H1 (cell line): Measurements from ENCODE around the gene C12orf76. TPM values are rescaled to one million over a fixed set of nuclear protein-coding genes. Genes with fewer than 3 reads are reported as not detected.

Experiments used
- CTCF ChIA-PET: fragments of 300-600 bp; sonication (Branson Sonifier 250); formaldehyde crosslinking; loops from one replicate; lab custom pipeline; 2021; ENCODE audit not compliant: partially characterized antibody; lab: Charles Lee
- POLR2A ChIA-PET: fragments of 300-600 bp; sonication (Branson Sonifier 250); formaldehyde crosslinking; loops from one replicate; lab custom pipeline; 2021; ENCODE audit warnings: inconsistent platforms; ENCODE audit not compliant: partially characterized antibody; lab: Charles Lee
- DNase-seq, 2 experiments: peaks; one replicate each; pipeline versions ENCODE4 v3.0.0 to v3.0.0-alpha.2; 2010 to 2022; ENCODE audit warnings: low spot score in 2 of 2, low read depth in 1 of 2, mixed read lengths in 1 of 2
- FAIRE-seq: peaks from 2 replicates; lab custom pipeline; 2011; peaks lifted over from hg19 to GRCh38; lab: Jason Lieb, UNC
- H2AFZ ChIP-seq: 2 replicates; pipeline ENCODE4 v1.8.1; 2012; ENCODE audit warnings: low read length, inconsistent platforms
- H2AK5ac ChIP-seq: 2 replicates; pipeline ENCODE4 v1.6.1; 2013; ENCODE audit warnings: low read depth, low read length
- H2BK120ac ChIP-seq: replicated peaks from 2 replicates; pipeline ENCODE3; 2013; ENCODE audit warnings: low read depth, low read length, inconsistent platforms
- H2BK12ac ChIP-seq: 2 replicates; pipeline ENCODE4 v1.6.1; 2013; ENCODE audit warnings: low read depth, low read length
- H2BK15ac ChIP-seq: 2 replicates; pipeline ENCODE4 v1.6.1; 2013; ENCODE audit warnings: low read length
- H2BK20ac ChIP-seq: 2 replicates; pipeline ENCODE4 v1.6.1; 2013; ENCODE audit warnings: low read length
- H2BK5ac ChIP-seq: 2 replicates; pipeline ENCODE4 v1.6.1; 2013; ENCODE audit warnings: low read depth, low read length
- H3K14ac ChIP-seq: 2 replicates; pipeline ENCODE4 v1.6.1; 2013; ENCODE audit warnings: inconsistent platforms; ENCODE audit not compliant: insufficient read length
- H3K18ac ChIP-seq: 2 replicates; pipeline ENCODE4 v1.6.1; 2013; ENCODE audit warnings: low read length; ENCODE audit errors: extremely low read depth
- H3K23ac ChIP-seq: 2 replicates; pipeline ENCODE4 v1.6.1; 2013; ENCODE audit warnings: inconsistent platforms; ENCODE audit not compliant: insufficient read length
- H3K23me2 ChIP-seq: 2 replicates; pipeline ENCODE4 v1.6.1; 2013; ENCODE audit warnings: low read depth, low read length
- H3K27ac ChIP-seq: 2 replicates; pipeline ENCODE4 v1.6.1; 2011; ENCODE audit warnings: low read depth, low read length, inconsistent platforms
- H3K27me3 ChIP-seq, 4 experiments: replicated peaks in 1 of 4; 1 replicate in 1 of 4; 2 replicates in 3 of 4; pipeline versions ENCODE4 v1.6.1 to v1.8.1; 2011 to 2013; ENCODE audit warnings: low read length in 3 of 4, mild to moderate bottlenecking in 3 of 4, inconsistent platforms in 2 of 4, mixed read lengths in 2 of 4, moderate library complexity in 1 of 4; ENCODE audit not compliant: control insufficient read depth in 3 of 4, insufficient read depth in 3 of 4; ENCODE audit errors: extremely low read depth in 1 of 4
- H3K36me3 ChIP-seq, 4 experiments: 2 replicates each; pipeline versions ENCODE4 v1.6.1 to v1.8.1; 2011 to 2013; ENCODE audit warnings: mild to moderate bottlenecking in 4 of 4, low read length in 3 of 4, moderate library complexity in 2 of 4, control low read depth in 1 of 4, inconsistent platforms in 1 of 4; ENCODE audit not compliant: insufficient read depth in 4 of 4, control insufficient read depth in 2 of 4
- H3K4ac ChIP-seq: replicated peaks from 2 replicates; pipeline ENCODE3; 2013; ENCODE audit warnings: low read length, low read depth, mixed read lengths, inconsistent platforms; ENCODE audit not compliant: insufficient read length
- H3K4me1 ChIP-seq, 4 experiments: replicated peaks in 1 of 4; 1 replicate in 1 of 4; 2 replicates in 3 of 4; pipeline versions ENCODE4 v1.6.1 to v1.8.1; 2011 to 2013; ENCODE audit warnings: low read length in 3 of 4, inconsistent platforms in 2 of 4, mixed read lengths in 1 of 4; ENCODE audit not compliant: insufficient read depth in 4 of 4, control insufficient read depth in 3 of 4
- H3K4me2 ChIP-seq, 2 experiments: 2 replicates each; pipeline versions ENCODE4 v1.6.1 to v1.8.1; 2011 to 2013; ENCODE audit warnings: low read depth in 2 of 2, low read length in 2 of 2, control low read depth in 1 of 2, inconsistent platforms in 1 of 2, mild to moderate bottlenecking in 1 of 2; ENCODE audit not compliant: insufficient read depth in 1 of 2
- H3K4me3 ChIP-seq, 4 experiments: fragments of 200-600, 300-600 bp in 1 of 4; sonication (generic), shearing (Covaris generic), sonication (Bioruptor Twin) in 1 of 4; 2 replicates each; pipeline versions ENCODE4 v1.5.1 to v1.8.1; 2011 to 2016; ENCODE audit warnings: low read length in 4 of 4, low read depth in 3 of 4, control low read depth in 2 of 4, inconsistent platforms in 2 of 4, mild to moderate bottlenecking in 2 of 4, mixed read lengths in 1 of 4, moderate library complexity in 1 of 4; ENCODE audit not compliant: insufficient read depth in 2 of 4; ENCODE audit errors: extremely low read depth in 1 of 4
- H3K56ac ChIP-seq: replicated peaks from 2 replicates; pipeline ENCODE3; 2013; ENCODE audit warnings: low read depth, mild to moderate bottlenecking, mixed read lengths, low read length, inconsistent platforms; ENCODE audit not compliant: insufficient read length
- H3K79me1 ChIP-seq: 2 replicates; pipeline ENCODE4 v1.6.1; 2013; ENCODE audit warnings: low read depth, low read length, control low read depth
- H3K79me2 ChIP-seq, 2 experiments: 2 replicates each; pipeline versions ENCODE4 v1.6.1 to v1.8.1; 2012 to 2013; ENCODE audit warnings: low read length in 2 of 2, mild to moderate bottlenecking in 2 of 2, inconsistent platforms in 1 of 2; ENCODE audit not compliant: insufficient read depth in 2 of 2, control insufficient read depth in 1 of 2
- H3K9ac ChIP-seq, 4 experiments: replicated peaks in 1 of 4; 1 replicate in 1 of 4; 2 replicates in 3 of 4; pipeline versions ENCODE4 v1.6.1 to v1.8.1; 2011 to 2013; ENCODE audit warnings: low read depth in 3 of 4, low read length in 3 of 4, control low read depth in 2 of 4, mild to moderate bottlenecking in 2 of 4, moderate library complexity in 2 of 4, inconsistent platforms in 1 of 4; ENCODE audit errors: extremely low read depth in 1 of 4
- H3K9me3 ChIP-seq, 2 experiments: 2 replicates each; pipeline versions ENCODE4 v1.6.1 to v1.8.1; 2012 to 2013; ENCODE audit warnings: mild to moderate bottlenecking in 2 of 2, moderate library complexity in 2 of 2, control low read depth in 1 of 2, inconsistent platforms in 1 of 2, low read depth in 1 of 2, low read length in 1 of 2, mixed read lengths in 1 of 2; ENCODE audit not compliant: insufficient read depth in 2 of 2
- H4K20me1 ChIP-seq, 2 experiments: replicated peaks in 1 of 2; 2 replicates each; pipeline versions ENCODE3 to v1.8.1; 2011 to 2013; ENCODE audit warnings: inconsistent platforms in 2 of 2, low read length in 2 of 2, mild to moderate bottlenecking in 1 of 2; ENCODE audit not compliant: insufficient read depth in 2 of 2, control insufficient read depth in 1 of 2
- H4K5ac ChIP-seq: 2 replicates; pipeline ENCODE4 v1.6.1; 2013; ENCODE audit warnings: low read length, low read depth, mixed read lengths, inconsistent platforms; ENCODE audit not compliant: insufficient read length
- H4K8ac ChIP-seq: 2 replicates; pipeline ENCODE4 v1.8.0; 2013; ENCODE audit warnings: mild to moderate bottlenecking, moderate library complexity, low read length, inconsistent platforms; ENCODE audit not compliant: insufficient read depth; ENCODE audit errors: extremely low read depth
- H4K91ac ChIP-seq: replicated peaks from 2 replicates; pipeline ENCODE3; 2013; ENCODE audit warnings: low read length, mixed read lengths, inconsistent platforms; ENCODE audit not compliant: insufficient read length
- E2F6 ChIP-seq: IDR thresholded peaks from 2 replicates; pipeline ENCODE4 v1.6.1; 2012; ENCODE audit warnings: inconsistent platforms
- MAX ChIP-seq: IDR thresholded peaks from 2 replicates; pipeline ENCODE4 v1.6.1; 2012; ENCODE audit warnings: inconsistent platforms
- WGBS, 2 experiments: shearing (Covaris generic) in 1 of 2; methylation state at CpG; one replicate each; pipeline versions ENCODE4 v1.1.6 to v1.1.7; 2013 to 2015; ENCODE audit warnings: low lambda C conversion rate in 2 of 2, mixed read lengths in 2 of 2, inconsistent platforms in 1 of 2, low coverage in 1 of 2, missing lambda C conversion rate in 1 of 2; ENCODE audit not compliant: insufficient replicate concordance in 2 of 2, insufficient coverage in 1 of 2, insufficient read length in 1 of 2; ENCODE audit errors: extremely low coverage in 1 of 2, missing lambda C conversion rate in 1 of 2; 5-methylcytosine and 5-hydroxymethylcytosine counted together
- polyA plus RNA-seq, 7 experiments: library from polyadenylated mRNA; depleted of rRNA in 3 of 7; stranded (reverse) in 5 of 7; unstranded in 2 of 7; fragments of >200 nt in 5 of 7; fragments of 200-250 nt in 2 of 7; gene quantifications; 1 replicate in 5 of 7; 2 replicates in 1 of 7; 4 replicates in 1 of 7; pipeline versions ENCODE4 v1.2.1 to v1.2.3, GENCODE V29; 2011 to 2013; ENCODE audit warnings: missing spikeins in 2 of 7, mixed read lengths in 2 of 7
- total RNA-seq: library from RNA; stranded (reverse); fragmentation: NEBNext Ultra II Directional; extraction: Animal tissue kit (Norgen Biotek cat#: 25700); gene quantifications from 2 replicates; pipeline ENCODE4 v1.2.1, GENCODE V29; 2021

The C12orf76 gene
- total and polyA plus RNA-seq, 2 of the 8 experiments (the other 6 are each of a cell fraction or from before 2014, with no cell fraction given): 14.4 to 18.6 TPM

DNA sequence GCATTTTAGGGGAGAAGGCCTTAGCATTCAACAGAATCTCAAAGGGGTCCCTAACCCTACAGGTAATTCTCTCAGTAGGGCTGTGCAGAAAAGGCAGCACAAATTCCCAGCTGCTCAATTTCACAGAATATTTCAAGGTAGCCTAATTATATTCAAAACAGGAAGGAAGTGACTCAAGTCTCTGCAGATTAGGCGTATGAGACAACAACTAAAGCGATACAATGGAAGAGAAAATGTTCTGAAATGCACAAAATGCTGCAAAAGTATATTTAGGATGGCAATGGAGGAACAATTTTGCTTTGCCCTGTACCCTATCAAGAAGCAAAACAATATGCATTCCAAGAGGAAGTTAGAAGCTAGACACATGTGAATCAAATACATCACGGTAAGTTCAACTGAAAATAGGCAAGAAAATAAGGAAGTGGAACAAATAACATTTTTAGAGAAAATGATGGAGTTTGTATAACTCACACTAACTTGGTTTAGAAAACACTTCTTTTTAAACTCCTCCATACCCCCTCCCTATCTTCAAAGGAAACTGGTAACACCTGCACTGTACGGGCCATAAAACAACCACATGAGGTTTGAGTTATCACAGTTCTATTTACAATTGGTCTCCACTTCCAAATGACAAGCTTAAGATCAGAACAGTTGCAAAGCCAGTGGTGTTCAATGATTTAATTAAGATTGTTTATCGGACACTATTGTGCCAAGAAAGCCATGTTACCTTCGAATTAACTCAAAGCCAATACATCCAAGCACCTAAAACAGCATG is 53.7 kb downstream of the C12orf76 start:
- H3K56ac ChIP-seq: no peak overlapping the region
- DNase-seq (no peak), FAIRE-seq (no peak)
- H3K27ac ChIP-seq: no peak overlapping the region
- H2AK5ac ChIP-seq: no peak overlapping the region
- H3K27me3 ChIP-seq: no peaks in the 10 kb centered on the region
- peak overlapping the region in 2 of 4 experiments; percentile 81 to 83; a peak in 3 of 8 replicates for H3K4me3 ChIP-seq
- H3K4ac ChIP-seq: no peak overlapping the region
- no peak overlapping the region for H3K23ac ChIP-seq
- no peak overlapping the region for H3K14ac ChIP-seq
- ChIA-PET CTCF (interaction anchor here (0.6 to 1.0 kb wide), 4 partner anchors 13 to 1938 kb away, joined by 3 to 4 read pairs (median 3); no protein-coding TSS in a partner anchor), POLR2A (no interaction called here)
- no peak overlapping the region for H2BK5ac ChIP-seq
- no peaks in the 10 kb centered on the region for H3K9me3 ChIP-seq
- H3K36me3 ChIP-seq: peaks cover 0 to 2% (median 1%) of the 10 kb centered on the region in 4 experiments; a peak in 1 of 8 replicates
- peaks cover 0 to 2% (median under 1%) of the 10 kb centered on the region in 4 experiments; a peak in 1 of 7 replicates for H3K4me1 ChIP-seq
- no peak overlapping the region for H3K18ac ChIP-seq
- no peak overlapping the region for H2BK12ac ChIP-seq
- WGBS, 2 experiments: 85% methylated on average over 6 of the region's 6 CpGs; no CpG with 5 or more reads in 1 of the 2 experiments
- peaks cover 11% of the 10 kb centered on the region for H3K23me2 ChIP-seq
- no peak overlapping the region for H2BK15ac ChIP-seq
- no peak overlapping the region for H2AFZ ChIP-seq
- no peak overlapping the region for H4K5ac ChIP-seq
- H3K9ac ChIP-seq: no peak overlapping the region
- H3K4me2 ChIP-seq: peak overlapping the region; percentile 77 to 79; a peak in 3 of 4 replicates
- H3K79me1 ChIP-seq: no peaks in the 10 kb centered on the region; the same call in 1 of the 2 replicates
- no peak overlapping the region for H2BK120ac ChIP-seq
- H4K20me1 ChIP-seq: peaks cover 0 to 1% of the 10 kb centered on the region in 2 experiments
- no peak overlapping the region for H4K8ac ChIP-seq
- no peak overlapping the region for H4K91ac ChIP-seq
- no peak overlapping the region for H2BK20ac ChIP-seq
- H3K79me2 ChIP-seq: peaks cover 0 to 16% of the 10 kb centered on the region in 2 experiments; a peak in 2 of 4 replicates
- TF ChIP-seq E2F6: no peak
- no peak for TF ChIP-seq MAX
